ENCODE data around the gene ANKRD6.

DNA sequence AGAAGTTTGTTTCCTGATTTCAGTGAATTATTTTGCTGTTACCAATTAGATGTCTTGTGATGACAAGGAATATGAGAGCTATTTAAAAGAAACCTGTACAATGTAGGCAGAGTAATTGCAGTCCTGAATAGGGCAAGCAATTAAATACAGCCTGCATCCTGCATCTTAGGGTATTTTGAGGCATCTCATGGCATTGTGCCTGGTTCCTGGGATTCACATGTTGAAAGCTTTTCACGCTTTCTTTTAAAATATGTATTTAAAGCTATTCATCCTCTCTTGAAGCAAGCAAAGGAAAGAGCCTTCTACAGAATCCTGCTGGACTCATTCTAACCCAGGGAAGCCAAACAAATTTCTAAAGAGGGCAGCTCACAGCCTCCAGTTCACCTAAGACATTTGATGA, 16.2 kb upstream of the ANKRD6 start:
- TF ChIP-seq, protein P1, sequence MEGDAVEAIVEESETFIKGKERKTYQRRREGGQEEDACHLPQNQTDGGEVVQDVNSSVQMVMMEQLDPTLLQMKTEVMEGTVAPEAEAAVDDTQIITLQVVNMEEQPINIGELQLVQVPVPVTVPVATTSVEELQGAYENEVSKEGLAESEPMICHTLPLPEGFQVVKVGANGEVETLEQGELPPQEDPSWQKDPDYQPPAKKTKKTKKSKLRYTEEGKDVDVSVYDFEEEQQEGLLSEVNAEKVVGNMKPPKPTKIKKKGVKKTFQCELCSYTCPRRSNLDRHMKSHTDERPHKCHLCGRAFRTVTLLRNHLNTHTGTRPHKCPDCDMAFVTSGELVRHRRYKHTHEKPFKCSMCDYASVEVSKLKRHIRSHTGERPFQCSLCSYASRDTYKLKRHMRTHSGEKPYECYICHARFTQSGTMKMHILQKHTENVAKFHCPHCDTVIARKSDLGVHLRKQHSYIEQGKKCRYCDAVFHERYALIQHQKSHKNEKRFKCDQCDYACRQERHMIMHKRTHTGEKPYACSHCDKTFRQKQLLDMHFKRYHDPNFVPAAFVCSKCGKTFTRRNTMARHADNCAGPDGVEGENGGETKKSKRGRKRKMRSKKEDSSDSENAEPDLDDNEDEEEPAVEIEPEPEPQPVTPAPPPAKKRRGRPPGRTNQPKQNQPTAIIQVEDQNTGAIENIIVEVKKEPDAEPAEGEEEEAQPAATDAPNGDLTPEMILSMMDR (IDR thresholded peaks at IDR 0.05), result no peak
- no peak for TF ChIP-seq POLR2A (IDR thresholded peaks at IDR 0.05)
